K562 (cell line): ENCODE results near the gene SUSD3. TPM values are rescaled to one million over a fixed set of nuclear protein-coding genes. Genes with fewer than 3 reads are reported as not detected.

Source experiments
- ATAC-seq: fragments of 200-7000 bp; cut with Tn5 transposase; 3 replicates; pipeline ENCODE4 v1.9.1; 2020; ENCODE audit warnings: moderate library complexity
- BruUV-seq: library from RNA; stranded (reverse); fragments of 400-500 nt; replicated peaks from 2 replicates; lab custom pipeline; 2021; lab: Mats Ljungman, UMichigan
- CTCF ChIA-PET: fragments of 300-600 bp; formaldehyde crosslinking; extraction: SDS; loops from one replicate; lab custom pipeline; 2021; ENCODE audit warnings: low intra/inter-chr PET ratio; lab: Yijun Ruan, JAX
- POLR2A ChIA-PET: fragments of 300-600, 350-650 bp; sonication (Branson Sonifier 250); formaldehyde crosslinking; extraction: SDS; loops from one replicate; lab custom pipeline; 2021; ENCODE audit warnings: antibody characterized with exemption, inconsistent platforms; lab: Yijun Ruan, JAX
- DNase-seq, 4 experiments: peaks; one replicate each; pipeline versions ENCODE4 v3.0.0 to v3.0.0-alpha.2; 2011 to 2018; ENCODE audit warnings: low spot score in 3 of 4, mixed read lengths in 3 of 4; ENCODE audit errors: extremely low read depth in 1 of 4
- FAIRE-seq: peaks from 2 replicates; lab custom pipeline; 2011; peaks lifted over from hg19 to GRCh38; lab: Jason Lieb, UNC
- H2AFZ ChIP-seq: 2 replicates; pipeline ENCODE4 v1.6.0; 2011; ENCODE audit warnings: low read depth, low read length, control low read depth, inconsistent platforms
- H3K27ac ChIP-seq: fragments of 200-600 bp; 3 replicates; pipeline ENCODE4 v1.8.0; 2011; ENCODE audit warnings: low read depth, mild to moderate bottlenecking, control low read depth, inconsistent platforms, low read length, moderate library complexity, mixed read lengths; ENCODE audit errors: extremely low read depth
- H3K27me3 ChIP-seq, 2 experiments: fragments of 300-600 bp in 1 of 2; 2 replicates in 1 of 2; 3 replicates in 1 of 2; pipeline versions ENCODE4 v1.6.0 to v1.8.0; 2011; ENCODE audit warnings: inconsistent platforms in 2 of 2, low read length in 2 of 2, mild to moderate bottlenecking in 1 of 2, mixed read lengths in 1 of 2, moderate library complexity in 1 of 2; ENCODE audit not compliant: control insufficient read depth in 2 of 2, insufficient read depth in 2 of 2
- H3K36me3 ChIP-seq: fragments of 300-600 bp; 3 replicates; pipeline ENCODE4 v1.8.0; 2011; ENCODE audit warnings: mild to moderate bottlenecking, low read length, inconsistent platforms; ENCODE audit not compliant: control insufficient read depth, insufficient read depth
- H3K4me1 ChIP-seq, 2 experiments: fragments of 200-600 bp in 1 of 2; replicated peaks in 1 of 2; 2 replicates in 1 of 2; 3 replicates in 1 of 2; pipeline versions ENCODE4 v1.5.1 to v1.8.0; 2011; ENCODE audit warnings: inconsistent platforms in 2 of 2, low read length in 2 of 2, mild to moderate bottlenecking in 1 of 2, mixed read lengths in 1 of 2, moderate library complexity in 1 of 2; ENCODE audit not compliant: control insufficient read depth in 2 of 2, insufficient read depth in 2 of 2
- H3K4me2 ChIP-seq: 2 replicates; pipeline ENCODE4 v1.6.1; 2011; ENCODE audit warnings: low read length, control low read depth, inconsistent platforms, mixed read lengths; ENCODE audit not compliant: insufficient read depth
- H3K4me3 ChIP-seq: fragments of 200-600 bp; sonication (generic), shearing (Covaris generic); 2 replicates; pipeline ENCODE4 v1.5.1; 2016; ENCODE audit warnings: control low read depth, inconsistent platforms
- H3K79me2 ChIP-seq: fragments of 200-600 bp; 3 replicates; pipeline ENCODE4 v1.8.0; 2011; ENCODE audit warnings: low read length, inconsistent platforms; ENCODE audit not compliant: control insufficient read depth, insufficient read depth
- H3K9ac ChIP-seq, 2 experiments: 2 replicates each; pipeline versions ENCODE4 v1.6.0 to v1.6.1; 2011; ENCODE audit warnings: low read depth in 2 of 2, low read length in 2 of 2, control low read depth in 1 of 2, inconsistent platforms in 1 of 2, mild to moderate bottlenecking in 1 of 2, mixed read lengths in 1 of 2; ENCODE audit not compliant: insufficient read depth in 1 of 2
- H3K9me1 ChIP-seq: one replicate; pipeline ENCODE4 v1.6.0; 2011; ENCODE audit warnings: inconsistent platforms, mild to moderate bottlenecking, low read length, moderate library complexity; ENCODE audit not compliant: control insufficient read depth, insufficient read depth
- H3K9me3 ChIP-seq: replicated peaks from 2 replicates; pipeline ENCODE4 v1.5.1; 2011; ENCODE audit warnings: low read depth, low read length, inconsistent platforms; ENCODE audit not compliant: control insufficient read depth, insufficient read depth
- H4K20me1 ChIP-seq: replicated peaks from 2 replicates; pipeline ENCODE4 v1.6.1; 2011; ENCODE audit warnings: low read length, inconsistent platforms, mixed read lengths; ENCODE audit not compliant: control insufficient read depth, insufficient read depth
- ARID4B ChIP-seq: sonication (generic); formaldehyde crosslinking; IDR thresholded peaks from 2 replicates; pipeline ENCODE4 v1.8.0; 2022; ENCODE audit warnings: mild to moderate bottlenecking, missing genetic modification reagents
- E2F6 ChIP-seq, 2 experiments: IDR thresholded peaks; 2 replicates each; pipeline ENCODE4 v1.6.1; 2011; ENCODE audit warnings: borderline replicate concordance in 1 of 2, control low read depth in 1 of 2, low read depth in 1 of 2, low read length in 1 of 2, mild to moderate bottlenecking in 1 of 2, mixed read lengths in 1 of 2, moderate library complexity in 1 of 2; ENCODE audit not compliant: insufficient read depth in 1 of 2, insufficient read length in 1 of 2, poor library complexity in 1 of 2, severe bottlenecking in 1 of 2; ENCODE audit errors: extremely low read depth in 1 of 2
- FOSL1 ChIP-seq: fragments of 200-800 bp; sonication (Bioruptor generic); conservative IDR thresholded peaks from 2 replicates; pipeline ENCODE4 v1.6.1; 2016; ENCODE audit warnings: missing genetic modification characterization, missing compliant biosample characterization
- KLF16 ChIP-seq: IDR thresholded peaks from 2 replicates; pipeline ENCODE4 v1.6.1; 2016; ENCODE audit warnings: antibody characterized with exemption
- MEIS2 ChIP-seq: fragments of 450-650 bp; IDR thresholded peaks from 2 replicates; pipeline ENCODE4 v1.6.1; 2014; ENCODE audit warnings: mild to moderate bottlenecking; ENCODE audit not compliant: partially characterized antibody
- SMAD4 ChIP-seq: fragments of 250-450 bp; sonication (Bioruptor Pico); conservative IDR thresholded peaks from 2 replicates; pipeline ENCODE4 v1.8.0; 2021; ENCODE audit warnings: inconsistent platforms, mild to moderate bottlenecking, moderate library complexity
- SOX6 ChIP-seq: fragments of 450-650 bp; IDR thresholded peaks from 2 replicates; pipeline ENCODE4 v1.6.1; 2014; ENCODE audit warnings: mild to moderate bottlenecking
- SRSF7 ChIP-seq: fragments of 200-400 bp; formaldehyde crosslinking; optimal IDR thresholded peaks from 2 replicates; pipeline ENCODE3; 2017; ENCODE audit warnings: mild to moderate bottlenecking, low read depth, low read length
- TEAD1 ChIP-seq, 2 experiments: fragments of 450-650 bp in 1 of 2; sonication (generic) in 1 of 2; formaldehyde crosslinking; IDR thresholded peaks; 2 replicates each; pipeline versions ENCODE4 v1.4.0 to v1.8.0; 2020 to 2022; ENCODE audit warnings: mild to moderate bottlenecking in 2 of 2, missing genetic modification reagents in 1 of 2
- TRIM24 ChIP-seq, 2 experiments: fragments of 450-650 bp; IDR thresholded peaks; 2 replicates each; pipeline ENCODE4 v1.6.1; 2016
- ZKSCAN8 ChIP-seq: fragments of 200-800 bp; sonication (Bioruptor generic); IDR thresholded peaks from 2 replicates; pipeline ENCODE4 v1.6.1; 2016; ENCODE audit warnings: missing genetic modification characterization, missing compliant biosample characterization
- ZNF239 ChIP-seq: fragments of 250-450 bp; sonication (Bioruptor Pico); IDR thresholded peaks from 2 replicates; pipeline ENCODE4 v1.4.0; 2020; ENCODE audit warnings: mild to moderate bottlenecking
- ZNF778 ChIP-seq: fragments of 450-650 bp; formaldehyde crosslinking; IDR thresholded peaks from 2 replicates; pipeline ENCODE4 v1.4.0; 2020; ENCODE audit warnings: mild to moderate bottlenecking, moderate library complexity
- WGBS: fragments of 100-300 bp; shearing (Covaris generic); methylation state at CpG from one replicate; pipeline ENCODE4 v1.1.6; 2016; ENCODE audit warnings: low coverage, mixed read lengths; ENCODE audit not compliant: insufficient coverage; ENCODE audit errors: missing lambda C conversion rate; 5-methylcytosine and 5-hydroxymethylcytosine counted together
- in situ Hi-C: fragments of 300-500 bp; cut with MboI; formaldehyde crosslinking; loops from 4 replicates; pipeline ENCODE4 v1.15.0; 2018; ENCODE audit warnings: inconsistent platforms, mixed read lengths
- intact Hi-C: fragments of 100-400 bp; cut with micrococcal nuclease; formaldehyde crosslinking; loops from 2 replicates; pipeline ENCODE4 v1.14.2; 2022
- polyA plus RNA-seq, 8 experiments: library from polyadenylated mRNA; depleted of rRNA in 4 of 8; stranded (reverse) in 5 of 8; unstranded in 3 of 8; fragments of >200 nt; fragmentation: Nextera tagmentation in 2 of 8; fragmentation: Illumina TruSeq in 1 of 8; extraction: Ambion mirVana in 2 of 8; extraction: Trizol in 1 of 8; gene quantifications; 2 replicates each; pipeline versions ENCODE4 v1.2.1 to v1.2.3, GENCODE V29; 2011 to 2014; ENCODE audit warnings: inconsistent platforms in 1 of 8, missing spikeins in 1 of 8
- total RNA-seq, 7 experiments: library from RNA; depleted of rRNA in 6 of 7; stranded (reverse); fragments of >200 nt in 6 of 7; fragmentation: Illumina TruSeq in 2 of 7; extraction: Trizol in 2 of 7; gene quantifications; 2 replicates each; pipeline versions ENCODE4 v1.2.1 to v1.2.3, GENCODE V29; 2011 to 2021; ENCODE audit warnings: low replicate concordance in 1 of 7
- TF ChIP-seq, protein P1 (sequence below), 2 experiments: fragments of 200-800 bp in 1 of 2; sonication (Bioruptor generic) in 1 of 2; sonication (generic) in 1 of 2; formaldehyde crosslinking in 1 of 2; IDR thresholded peaks in 1 of 2; conservative IDR thresholded peaks in 1 of 2; 2 replicates each; pipeline versions ENCODE4 v1.5.0 to v1.6.1; 2016 to 2020; ENCODE audit warnings: missing compliant biosample characterization in 1 of 2, missing genetic modification characterization in 1 of 2, missing genetic modification reagents in 1 of 2

Gene SUSD3
- total and polyA plus RNA-seq, 9 of the 15 experiments (the other 6 are each of a cell fraction or from before 2014, with no cell fraction given): 1.3 to 21.7 (median 11.4) TPM

DNA sequence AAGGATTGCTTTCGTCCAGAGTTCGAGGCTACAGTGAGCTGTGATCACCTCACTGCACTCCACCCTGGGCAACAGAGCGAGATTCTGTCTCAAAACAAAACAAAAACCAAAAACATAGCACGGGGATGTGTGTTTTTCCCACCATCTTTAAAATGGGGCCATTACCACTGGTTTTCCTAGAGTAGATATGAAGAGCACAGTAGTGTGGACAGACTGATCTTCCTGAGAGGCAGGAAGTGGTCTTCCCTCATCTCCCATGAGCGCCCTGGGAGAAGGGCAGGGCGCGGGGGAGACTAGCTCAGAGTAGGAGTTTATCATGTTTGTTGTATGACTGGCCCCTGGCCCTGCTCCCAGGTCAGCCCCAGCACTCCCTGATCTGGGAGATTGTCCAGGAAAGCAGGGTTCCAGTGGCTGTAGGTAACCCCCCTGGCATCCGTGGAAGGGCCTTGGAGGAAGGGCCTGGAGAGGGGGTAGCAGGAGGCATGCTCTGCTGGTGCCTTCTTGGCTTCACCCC, 2.3 kb downstream of the SUSD3 start:
- BruUV-seq: TSS peak; percentile 44
- no peaks in the 10 kb centered on the region for H3K27me3 ChIP-seq
- no peaks in the 10 kb centered on the region; the same call in 2 of the 3 replicates for H3K36me3 ChIP-seq
- no peaks in the 10 kb centered on the region for H4K20me1 ChIP-seq
- peaks cover 43 to 69% of the 10 kb centered on the region in 2 experiments for H3K4me1 ChIP-seq
- intact Hi-C loops (loop anchor here (5.0 kb wide), 1 partner anchor 36 kb away; the partner anchor contains the start of gene CARD19), in situ Hi-C loops (no loop called here)
- POLR2A ChIA-PET: interaction anchor here (0.8 to 1.1 kb wide), 2 partner anchors 10 to 34 kb away, joined by 3 to 4 read pairs; no protein-coding TSS in a partner anchor
- 6% methylated on average over 8 of the region's 8 CpGs for WGBS
- FAIRE-seq: peak; percentile 96
- peak; percentile 34 for ATAC-seq
- H2AFZ ChIP-seq: peak overlapping the region; percentile 24; the same call in 1 of the 2 replicates
- no peaks in the 10 kb centered on the region for H3K9me3 ChIP-seq
- peak overlapping the region; percentile 76 for H3K4me2 ChIP-seq
- peak; percentile 42 to 79 (median 64) for DNase-seq
- H3K4me3 ChIP-seq: no peak overlapping the region
- H3K79me2 ChIP-seq: peaks cover 28% of the 10 kb centered on the region
- H3K27ac ChIP-seq: peak overlapping the region; percentile 58
- CTCF ChIA-PET: no interaction called here
- H3K9me1 ChIP-seq: no peaks in the 10 kb centered on the region
- H3K9ac ChIP-seq: peak overlapping the region; percentile 64 to 75; a peak in 3 of 4 replicates
- TF ChIP-seq E2F6 (IDR thresholded peaks at IDR 0.05; ENCODE audit: borderline replicate concordance in 1 of 2, extremely low read depth in 1 of 2, insufficient read depth in 1 of 2, insufficient read length in 1 of 2, low read depth in 1 of 2, low read length in 1 of 2, poor library complexity in 1 of 2, severe bottlenecking in 1 of 2) (no peak), KLF16 (0 out of 2 replicates have a peak, but pooled peaks have one; percentile 24), ZNF239 (CRISPR knock-in tag) (no peak), SRSF7 (no peak), SMAD4 (CRISPR knock-in tag) (0 out of 2 replicates have a peak, but pooled peaks have one; percentile 32), FOSL1 (peak; percentile 77), ZKSCAN8 (CRISPR knock-in tag) (0 out of 2 replicates have a peak, but pooled peaks have one; percentile 17), TEAD1 (CRISPR knock-in tag; IDR thresholded peaks at IDR 0.05) (no peak), ZNF778 (CRISPR knock-in tag) (no peak), ARID4B (CRISPR knock-in tag) (no peak), MEIS2 (peak; percentile 55), SOX6 (peak; percentile 56; the same call in 1 of the 2 replicates), TRIM24 (IDR thresholded peaks at IDR 0.05) (no peak)
- TF ChIP-seq, protein P1, sequence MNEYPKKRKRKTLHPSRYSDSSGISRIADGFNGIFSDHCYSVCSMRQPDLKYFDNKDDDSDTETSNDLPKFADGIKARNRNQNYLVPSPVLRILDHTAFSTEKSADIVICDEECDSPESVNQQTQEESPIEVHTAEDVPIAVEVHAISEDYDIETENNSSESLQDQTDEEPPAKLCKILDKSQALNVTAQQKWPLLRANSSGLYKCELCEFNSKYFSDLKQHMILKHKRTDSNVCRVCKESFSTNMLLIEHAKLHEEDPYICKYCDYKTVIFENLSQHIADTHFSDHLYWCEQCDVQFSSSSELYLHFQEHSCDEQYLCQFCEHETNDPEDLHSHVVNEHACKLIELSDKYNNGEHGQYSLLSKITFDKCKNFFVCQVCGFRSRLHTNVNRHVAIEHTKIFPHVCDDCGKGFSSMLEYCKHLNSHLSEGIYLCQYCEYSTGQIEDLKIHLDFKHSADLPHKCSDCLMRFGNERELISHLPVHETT (CRISPR knock-in tag; conservative IDR thresholded peaks at IDR 0.05 in 1 of 2, IDR thresholded peaks at IDR 0.05 in 1 of 2): peak in 1 of 2 experiments; percentile 75; a peak in 2 of 4 replicates
